SH-SY5Y (cell line): ENCODE data around the gene RAI1.

Source experiments
- GATA2 ChIP-seq: IDR thresholded peaks from 2 replicates; pipeline ENCODE4 v1.6.1; 2011; ENCODE audit warnings: mild to moderate bottlenecking, low read depth, low read length
- GATA3 ChIP-seq: IDR thresholded peaks from 2 replicates; pipeline ENCODE4 v1.6.1; 2011; ENCODE audit warnings: low read depth, mild to moderate bottlenecking, low read length, moderate library complexity

GRCh38 chr17:17845046-17845775 is 164.0 kb downstream of the RAI1 start:
- TF ChIP-seq GATA2, result no peak
- no peak for TF ChIP-seq GATA3
